GM13977 (cell line): Measurements from ENCODE around the gene PNPLA2.
A peak's percentile ranks its signal among the peaks of the same experiment; 100 is the strongest.

Experiments
- DNase-seq: peaks from one replicate; pipeline ENCODE4 v3.0.0; 2012; ENCODE audit warnings: low spot score
- CTCF ChIP-seq: IDR thresholded peaks from 2 replicates; pipeline ENCODE4 v1.5.1; 2012; ENCODE audit warnings: mild to moderate bottlenecking, control low read depth; ENCODE audit not compliant: insufficient read depth; ENCODE audit errors: extremely low read depth, missing control alignments
- in situ Hi-C: fragments of 300-500 bp; cut with MboI; formaldehyde crosslinking; loops from one replicate; pipeline ENCODE4 v1.12.0; 2022; ENCODE audit warnings: low sequenced_read_pairs, low pct_unique_long_range_greater_than_20kb, mixed read lengths, inconsistent platforms; ENCODE audit not compliant: unreplicated experiment

The PNPLA2 gene

GRCh38 chr11:825366-826226, 6.9 kb downstream of the PNPLA2 start:
- no peak for DNase-seq
- in situ Hi-C loops, result no loop called here
- TF ChIP-seq CTCF, result no peak

GRCh38 chr11:826227-826621, 7.5 kb downstream of the PNPLA2 start:
- DNase-seq, result no peak
- in situ Hi-C loops, result no loop called here
- no peak for TF ChIP-seq CTCF

GRCh38 chr11:826836-827145, 8.1 kb downstream of the PNPLA2 start:
- no peak for TF ChIP-seq CTCF
- DNase-seq, result no peak
- in situ Hi-C loops, result no loop called here

- DNase-seq, result peak; percentile 81
- peak; percentile 19 for TF ChIP-seq CTCF
- in situ Hi-C loops, result no loop called here
These were observed 8.6 kb downstream of the PNPLA2 start for GRCh38 chr11:827146-827896.

- TF ChIP-seq CTCF, result no peak
- no peak for DNase-seq
- in situ Hi-C loops, result no loop called here
These were observed 9.1 kb downstream of the PNPLA2 start, which contains the start of gene CRACR2B for GRCh38 chr11:827897-828192. Gene CRACR2B, plus strand, starts transcription at chr11:827919. Its CDS starts 689 bp downstream, at chr11:828608.

GRCh38 chr11:828506-829175, 9.9 kb downstream of the PNPLA2 start:
- no peak for DNase-seq
- no peak for TF ChIP-seq CTCF
- in situ Hi-C loops, result no loop called here
